GM12875 (cell line): ENCODE measurements around the gene USP6.
"Not testable (repeated sequence)": the region's sequence is repeated elsewhere in the genome, so short reads cannot be mapped to it uniquely, and the experiment has no call there.

Experiments used
- H3K4me3 ChIP-seq: one replicate; pipeline ENCODE4 v1.5.1; 2011; ENCODE audit warnings: low read depth, low read length, control low read depth
- CTCF ChIP-seq: IDR thresholded peaks from 2 replicates; pipeline ENCODE4 v1.5.1; 2011; ENCODE audit warnings: low read depth, mild to moderate bottlenecking, control low read depth, inconsistent platforms, low read length, moderate library complexity, borderline replicate concordance; ENCODE audit not compliant: insufficient read depth

The USP6 gene

GRCh38 chr17:5111402-5112204, 4.2 kb upstream of the USP6 start, which contains the start of gene ZNF232:
Gene ZNF232, minus strand, starts transcription at chr17:5111878. Its CDS starts 56 bp downstream, at chr17:5111822.
- TF ChIP-seq CTCF, result no peak
- H3K4me3 ChIP-seq, result peak within 1 kb of the TSS; percentile 71

- no peak overlapping the region for H3K4me3 ChIP-seq
- TF ChIP-seq CTCF, result no peak
Measured at GRCh38 chr17:5118219-5118618, 2.4 kb downstream of the USP6 start.

GRCh38 chr17:5120036-5120435, 4.2 kb downstream of the USP6 start:
- no peak for TF ChIP-seq CTCF

GRCh38 chr17:5120436-5121185, 4.8 kb downstream of the USP6 start:
- H3K4me3 ChIP-seq, result not testable (repeated sequence)

More at GRCh38 chr17:5120036-5120435, 4.2 kb downstream of the USP6 start:
- H3K4me3 ChIP-seq, result no peak overlapping the region

GRCh38 chr17:5121186-5121841, 5.5 kb downstream of the USP6 start:
- no peak for TF ChIP-seq CTCF
- H3K4me3 ChIP-seq, result no peak overlapping the region

- not testable (repeated sequence) for H3K4me3 ChIP-seq
Measured at GRCh38 chr17:5122056-5122455, 6.2 kb downstream of the USP6 start.

- no peak for TF ChIP-seq CTCF
- no peak overlapping the region for H3K4me3 ChIP-seq
Measured at GRCh38 chr17:5122586-5123342, 6.9 kb downstream of the USP6 start.
